GM12873 (cell line): ENCODE measurements around the gene PTPRE.

Source experiments
- TF ChIP-seq, protein P1 (sequence below): IDR thresholded peaks from 2 replicates; pipeline ENCODE4 v1.5.1; 2012; ENCODE audit warnings: low read depth, mild to moderate bottlenecking, moderate library complexity, low read length, control low read depth; ENCODE audit not compliant: insufficient read depth; ENCODE audit errors: missing control alignments

The PTPRE gene

DNA sequence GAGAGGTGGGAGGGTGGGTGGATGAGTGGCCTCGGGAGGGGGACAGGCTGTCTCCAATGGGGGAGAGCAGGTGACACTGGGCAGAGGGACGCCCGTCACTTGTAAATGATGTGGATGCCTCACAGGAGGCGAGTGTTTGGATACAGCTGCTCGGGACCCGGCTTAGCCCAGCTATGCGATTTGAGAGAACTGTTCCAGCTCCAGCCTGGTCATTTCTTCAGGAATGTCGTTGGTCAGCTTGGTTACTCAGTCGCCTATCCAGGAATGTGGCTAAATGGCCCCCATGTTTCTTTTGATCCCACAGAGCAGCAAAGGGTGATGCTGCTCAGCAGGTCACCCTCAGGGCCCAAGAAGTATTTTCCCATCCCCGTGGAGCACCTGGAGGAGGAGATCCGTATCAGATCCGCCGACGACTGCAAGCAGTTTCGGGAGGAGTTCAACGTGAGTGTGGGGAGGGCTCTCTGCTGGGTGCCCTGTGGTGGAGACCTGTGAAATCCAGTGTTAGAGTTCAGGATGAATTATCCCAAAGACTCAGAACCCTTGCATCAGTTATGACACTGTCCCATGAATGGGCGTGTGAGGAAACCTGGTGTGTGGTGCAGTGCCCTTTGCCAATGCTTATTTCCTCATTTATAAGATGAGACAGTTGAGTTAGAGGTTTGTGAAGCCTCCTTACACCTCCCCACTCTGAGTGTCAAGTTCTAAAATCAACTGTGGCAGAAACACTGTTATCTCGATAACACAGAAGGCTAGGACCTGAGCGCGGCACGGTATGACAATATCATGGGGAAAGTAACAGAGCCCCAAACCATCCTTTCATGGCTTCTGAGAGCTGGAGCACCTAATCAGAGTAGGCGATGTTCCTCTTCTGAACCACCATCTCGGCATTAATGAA, 142.6 kb downstream of the PTPRE start:
- TF ChIP-seq, protein P1, sequence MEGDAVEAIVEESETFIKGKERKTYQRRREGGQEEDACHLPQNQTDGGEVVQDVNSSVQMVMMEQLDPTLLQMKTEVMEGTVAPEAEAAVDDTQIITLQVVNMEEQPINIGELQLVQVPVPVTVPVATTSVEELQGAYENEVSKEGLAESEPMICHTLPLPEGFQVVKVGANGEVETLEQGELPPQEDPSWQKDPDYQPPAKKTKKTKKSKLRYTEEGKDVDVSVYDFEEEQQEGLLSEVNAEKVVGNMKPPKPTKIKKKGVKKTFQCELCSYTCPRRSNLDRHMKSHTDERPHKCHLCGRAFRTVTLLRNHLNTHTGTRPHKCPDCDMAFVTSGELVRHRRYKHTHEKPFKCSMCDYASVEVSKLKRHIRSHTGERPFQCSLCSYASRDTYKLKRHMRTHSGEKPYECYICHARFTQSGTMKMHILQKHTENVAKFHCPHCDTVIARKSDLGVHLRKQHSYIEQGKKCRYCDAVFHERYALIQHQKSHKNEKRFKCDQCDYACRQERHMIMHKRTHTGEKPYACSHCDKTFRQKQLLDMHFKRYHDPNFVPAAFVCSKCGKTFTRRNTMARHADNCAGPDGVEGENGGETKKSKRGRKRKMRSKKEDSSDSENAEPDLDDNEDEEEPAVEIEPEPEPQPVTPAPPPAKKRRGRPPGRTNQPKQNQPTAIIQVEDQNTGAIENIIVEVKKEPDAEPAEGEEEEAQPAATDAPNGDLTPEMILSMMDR = no peak

DNA sequence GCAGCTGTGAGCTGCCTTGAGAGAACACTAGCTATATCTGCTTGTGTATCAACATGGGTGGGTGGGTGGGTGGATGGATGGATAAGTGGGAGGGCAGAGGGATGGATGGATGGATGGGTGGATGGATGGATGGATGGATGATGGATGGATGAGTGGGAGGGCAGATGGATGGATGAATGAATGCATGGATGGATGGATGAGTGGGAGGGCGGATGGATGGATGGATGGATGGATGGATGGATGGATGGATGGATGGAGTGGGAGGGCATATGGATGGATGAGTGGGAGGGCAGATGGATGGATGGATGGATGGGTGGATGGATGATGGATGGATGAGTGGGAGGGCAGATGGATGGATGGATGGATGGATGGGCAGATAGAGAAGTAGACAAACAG, 143.2 kb downstream of the PTPRE start:
- TF ChIP-seq, protein P1 = no peak

DNA sequence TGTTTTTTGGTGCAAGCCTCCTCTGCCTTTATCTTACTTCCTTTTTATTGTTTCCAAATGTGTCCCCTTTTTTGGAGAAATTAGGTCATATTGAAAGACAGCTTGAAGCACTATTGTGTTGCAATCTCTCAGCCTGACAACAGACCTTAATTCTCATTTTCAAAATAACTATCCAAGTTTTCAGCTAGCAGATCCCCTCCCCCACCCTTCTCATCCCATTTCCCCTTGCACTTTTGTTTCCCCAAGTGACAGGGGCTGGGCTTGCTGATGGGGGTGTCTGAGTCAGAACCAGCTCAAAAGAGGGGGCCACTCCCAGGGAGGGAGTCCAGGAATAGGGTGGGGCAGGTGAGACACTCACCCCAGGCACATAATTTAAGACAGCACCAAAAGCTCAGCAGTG, 144.0 kb downstream of the PTPRE start:
- TF ChIP-seq, protein P1 = no peak

DNA sequence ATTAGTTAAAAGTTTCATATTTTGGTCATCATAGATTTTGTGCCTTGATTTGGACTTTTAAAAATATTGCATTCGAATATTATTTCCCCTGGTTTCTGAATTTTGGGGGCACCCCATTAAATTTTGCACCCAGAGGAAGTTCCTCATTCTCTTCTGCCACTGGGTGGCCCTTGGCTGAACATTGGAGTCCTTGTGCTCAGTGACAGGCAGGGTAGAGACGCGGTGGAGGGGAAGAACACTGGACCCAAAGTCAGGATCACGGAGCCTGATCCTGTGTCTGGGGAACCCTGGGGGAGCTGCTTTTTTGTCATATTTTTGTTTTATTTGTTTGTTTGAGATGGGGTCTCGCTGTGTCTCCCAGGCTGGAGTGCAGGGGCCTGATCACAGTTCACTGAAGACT, 144.6 kb downstream of the PTPRE start:
- TF ChIP-seq, protein P1 = no peak

DNA sequence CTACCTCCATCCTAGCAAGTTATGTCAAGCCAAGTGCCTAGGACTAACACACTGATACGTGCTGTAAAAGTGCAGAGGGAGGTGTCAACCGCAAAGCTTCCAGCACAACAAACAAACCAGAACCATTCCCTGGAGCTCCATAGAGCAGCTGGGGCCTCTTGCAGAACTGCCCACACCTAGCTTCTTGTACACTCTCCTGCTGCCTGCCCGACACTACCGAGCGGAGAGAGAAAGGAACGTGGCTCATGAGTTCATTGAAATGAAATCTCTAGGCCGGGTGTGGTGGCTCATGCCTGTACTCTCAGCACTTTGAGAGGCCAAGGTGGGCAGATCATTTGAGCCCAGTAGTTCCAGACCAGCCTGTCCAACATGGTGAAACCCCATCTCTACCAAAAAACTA, 145.8 kb downstream of the PTPRE start:
- TF ChIP-seq, protein P1 = no peak

DNA sequence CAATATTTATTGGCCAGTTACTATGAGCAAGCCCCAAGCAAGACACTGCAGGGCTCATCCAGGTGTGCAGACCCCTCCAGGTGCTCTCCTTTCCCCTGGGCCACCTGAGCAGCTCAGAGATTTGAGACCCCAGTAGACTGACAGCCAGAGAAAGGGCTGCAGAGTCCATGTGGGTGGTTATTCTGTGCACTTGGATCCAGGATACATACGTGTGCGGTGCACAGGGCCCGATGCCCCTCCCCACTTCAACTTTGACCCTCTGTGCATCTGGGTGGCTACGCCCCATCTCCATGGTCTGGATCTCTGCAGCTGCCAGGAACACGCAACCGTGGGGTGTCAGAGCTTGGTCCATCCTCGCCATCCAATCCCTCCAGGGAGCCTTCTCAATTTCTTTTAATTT, 146.5 kb downstream of the PTPRE start:
- TF ChIP-seq, protein P1 = no peak

DNA sequence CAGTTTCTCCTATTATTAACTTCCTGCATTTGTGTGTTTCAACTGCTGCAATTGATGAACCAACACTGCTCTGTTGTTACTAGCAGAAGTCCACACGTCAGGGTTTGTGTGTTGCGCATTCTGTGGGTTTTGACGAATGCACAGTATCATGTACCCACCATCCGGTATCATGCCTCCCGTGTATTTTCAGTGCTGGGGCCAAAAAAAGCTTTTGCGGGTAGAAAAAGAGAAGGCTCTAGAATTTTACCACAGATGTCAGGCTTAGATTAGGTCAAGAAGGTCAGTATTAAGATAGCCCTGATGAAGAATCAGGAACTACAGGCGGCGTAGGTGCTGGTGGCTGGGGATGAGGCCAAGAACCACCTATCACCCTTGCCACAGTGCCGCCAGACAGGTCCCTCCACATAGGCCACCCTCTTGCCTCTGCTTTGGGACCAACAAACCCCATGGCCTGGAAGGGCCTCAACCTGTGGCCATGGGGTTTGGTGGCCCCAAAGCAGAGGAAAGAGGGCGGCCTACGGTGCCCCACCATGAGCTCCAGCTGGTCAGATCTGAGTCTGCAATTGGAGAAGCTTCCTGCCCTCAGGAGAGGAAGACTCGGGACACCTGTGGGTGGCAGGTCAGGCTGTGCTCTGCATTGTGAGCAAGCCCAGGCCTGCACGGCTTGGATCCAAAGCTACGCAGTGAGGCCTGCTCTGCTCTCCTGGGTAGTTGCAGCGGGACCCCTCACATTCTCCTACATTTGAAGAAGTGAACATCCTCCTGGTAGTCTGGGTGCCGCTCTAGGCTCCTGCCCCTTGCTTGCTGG, 147.5 kb downstream of the PTPRE start:
- TF ChIP-seq, protein P1 = no peak
